Activated CD8-positive, alpha-beta memory T cell treated with anti-CD3 and anti-CD28 coated beads, Interleukin-2, amount 10 ng/mL, durations not matched to agents 7 days and 5 days (primary cell): ENCODE measurements around the gene EIF4H. TPM values are rescaled to one million over a fixed set of nuclear protein-coding genes. Genes with fewer than 3 reads are reported as not detected.
A peak's percentile ranks its signal among the peaks of the same experiment; 100 is the strongest.

Experiments
- ATAC-seq: fragments of 150-1000 bp; cut with Tn5 transposase; one replicate; pipeline ENCODE4 v1.10.0; 2021; ENCODE audit warnings: moderate library complexity
- CTCF ChIA-PET: fragments of 350-600 bp; sonication (Branson Sonifier 250); formaldehyde crosslinking; loops from one replicate; lab custom pipeline; 2021; ENCODE audit warnings: antibody characterized with exemption; lab: Charles Lee
- DNase-seq: peaks from one replicate; pipeline ENCODE4 v3.0.0-alpha.2; 2020
- H3K27ac Mint-ChIP-seq: one replicate; pipeline ENCODE4 v1.8.0; 2021; ENCODE audit warnings: mild to moderate bottlenecking, mixed read lengths
- H3K27me3 Mint-ChIP-seq: one replicate; pipeline ENCODE4 v1.8.0; 2021; ENCODE audit warnings: mixed read lengths
- H3K36me3 Mint-ChIP-seq: one replicate; pipeline ENCODE4 v1.8.0; 2021; ENCODE audit warnings: mild to moderate bottlenecking, mixed read lengths
- H3K4me1 Mint-ChIP-seq: one replicate; pipeline ENCODE4 v1.8.0; 2021; ENCODE audit warnings: mixed read lengths
- H3K4me3 Mint-ChIP-seq: one replicate; pipeline ENCODE4 v1.8.0; 2021; ENCODE audit warnings: mild to moderate bottlenecking, moderate library complexity, mixed read lengths
- H3K9me3 Mint-ChIP-seq: one replicate; pipeline ENCODE4 v1.8.0; 2022; ENCODE audit warnings: low read depth, mixed read lengths
- total RNA-seq, 2 experiments: library from RNA; stranded (reverse); gene quantifications; one replicate each; pipeline ENCODE4 v1.2.3, GENCODE V29; 2021

The EIF4H gene
- total RNA-seq, 2 experiments from 2014 or later: 278 to 322 TPM

DNA sequence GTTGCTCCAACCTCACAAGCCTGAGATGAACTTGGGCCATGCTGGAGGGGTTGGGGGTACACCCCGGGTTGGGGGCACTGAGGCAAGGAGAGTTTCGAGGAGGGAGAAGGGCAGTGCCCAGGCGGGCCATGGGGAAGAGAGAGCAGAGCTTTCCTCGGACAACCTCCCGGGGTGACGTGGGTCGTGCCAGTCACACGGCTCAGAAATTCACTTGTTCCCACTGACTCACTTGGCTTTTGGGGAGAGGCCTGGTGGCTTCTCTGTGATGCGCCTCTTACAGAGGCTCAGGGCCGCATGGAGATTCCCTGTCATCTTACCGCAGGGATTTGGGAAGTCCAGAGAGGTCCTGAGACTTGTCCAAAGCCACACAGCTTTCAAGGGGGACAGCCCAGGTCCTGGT, 38.5 kb downstream of the EIF4H start:
- DNase-seq (no peak), ATAC-seq (no peak)
- Mint-ChIP-seq H3K27ac (peak overlapping the region; percentile 29), H3K4me3 (no peak overlapping the region), H3K27me3 (no peaks in the 10 kb centered on the region), H3K36me3 (peaks cover 3% of the 10 kb centered on the region), H3K4me1 (peaks cover 42% of the 10 kb centered on the region), H3K9me3 (no peaks in the 10 kb centered on the region)
- CTCF ChIA-PET: interaction anchor here (0.8 to 1.2 kb wide), 2 partner anchors 10 to 19 kb away, joined by 3 read pairs; no protein-coding TSS in a partner anchor

DNA sequence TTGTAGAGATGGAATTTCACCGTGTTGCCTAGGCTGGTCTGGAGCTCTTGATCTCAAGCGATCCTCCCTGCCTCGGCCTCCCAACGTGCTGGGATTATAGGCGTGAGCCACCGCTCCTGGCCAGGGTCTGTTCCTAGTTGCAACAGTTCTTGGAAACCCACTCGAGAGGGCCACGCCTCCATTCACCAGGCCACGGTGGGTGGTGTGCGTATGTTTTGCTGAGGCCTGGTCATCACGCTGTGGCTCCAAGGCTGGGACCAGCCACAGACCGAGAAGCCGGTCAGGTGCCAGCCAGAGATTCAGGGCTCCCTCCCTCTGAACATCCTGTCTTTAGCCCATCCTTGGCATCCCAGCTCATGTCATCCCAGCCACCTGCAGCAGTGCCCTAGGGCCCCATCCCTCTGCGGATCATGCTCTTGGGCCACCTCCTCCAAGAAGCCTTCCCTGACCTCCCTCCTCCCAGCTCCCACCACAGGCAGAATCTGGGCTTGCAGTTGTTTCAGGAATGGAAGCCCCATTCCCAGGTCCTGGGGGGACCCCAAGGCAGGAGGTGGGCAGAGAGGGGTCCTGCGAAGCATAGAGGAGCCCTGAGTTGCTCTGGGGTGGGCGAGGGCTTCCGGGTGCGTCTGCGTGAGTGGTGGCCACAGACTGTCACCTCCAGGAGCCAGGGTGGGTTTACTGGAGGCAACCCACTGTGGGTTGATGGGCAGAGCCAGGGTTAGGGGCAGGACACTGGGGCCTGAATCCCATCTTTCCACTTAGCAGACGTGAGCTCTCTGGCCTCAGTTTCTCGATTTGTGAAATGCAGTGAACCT, 40.9 kb downstream of the EIF4H start:
- CTCF ChIA-PET: interaction anchor here (4.7 kb wide), 1 partner anchor 8 kb away, joined by 58 read pairs; no protein-coding TSS in a partner anchor
- Mint-ChIP-seq H3K27me3 (no peaks in the 10 kb centered on the region), H3K9me3 (no peaks in the 10 kb centered on the region), H3K4me1 (peaks cover 40% of the 10 kb centered on the region), H3K36me3 (peaks cover 8% of the 10 kb centered on the region), H3K4me3 (no peak overlapping the region), H3K27ac (peak overlapping the region; percentile 54)
- DNase-seq: no peak
- ATAC-seq: no peak

DNA sequence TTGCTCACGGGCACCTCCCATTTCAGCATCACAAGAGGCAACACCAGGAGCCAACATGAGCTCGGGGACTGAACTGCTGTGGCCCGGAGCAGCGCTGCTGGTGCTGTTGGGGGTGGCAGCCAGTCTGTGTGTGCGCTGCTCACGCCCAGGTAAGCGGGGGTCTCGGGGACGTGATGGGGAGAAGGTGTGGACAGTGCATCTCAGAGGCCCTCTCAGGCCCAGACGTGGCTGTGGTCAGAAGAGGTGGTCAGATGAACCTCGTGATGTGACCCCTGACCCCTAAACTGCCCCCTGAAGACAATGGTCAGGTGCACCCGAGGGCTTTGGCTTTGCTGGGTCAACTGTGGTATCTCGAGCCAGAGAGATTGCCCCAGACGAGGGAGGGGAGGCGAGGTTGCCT, 41.8 kb downstream of the EIF4H start:
- no peaks in the 10 kb centered on the region for H3K27me3 Mint-ChIP-seq
- CTCF ChIA-PET: interaction anchor here (4.7 kb wide), 1 partner anchor 9 kb away, joined by 58 read pairs; no protein-coding TSS in a partner anchor
- H3K4me1 Mint-ChIP-seq: peaks cover 37% of the 10 kb centered on the region
- H3K9me3 Mint-ChIP-seq: no peaks in the 10 kb centered on the region
- ATAC-seq (no peak), DNase-seq (no peak)
- H3K27ac Mint-ChIP-seq: no peak overlapping the region
- H3K36me3 Mint-ChIP-seq: peaks cover 8% of the 10 kb centered on the region
- H3K4me3 Mint-ChIP-seq: no peak overlapping the region

DNA sequence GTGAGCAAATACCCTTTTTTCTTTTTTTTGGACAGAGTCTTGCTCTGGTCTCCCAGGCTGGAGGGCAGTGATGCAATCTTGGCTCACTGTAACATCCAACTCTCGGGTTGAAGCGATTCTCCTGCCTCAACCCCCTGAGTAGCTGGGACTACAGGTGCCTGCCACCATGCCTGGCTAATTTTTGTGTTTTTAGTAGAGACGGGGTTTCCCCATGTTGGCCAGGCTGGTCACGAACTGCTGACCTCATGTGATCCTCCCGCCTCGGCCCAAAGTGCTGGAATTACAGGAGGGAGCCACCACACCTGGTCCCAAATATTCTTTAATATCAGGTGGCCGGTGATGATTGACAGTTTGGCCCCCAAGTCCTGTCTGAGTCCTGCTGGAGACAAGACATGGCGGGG, 42.2 kb downstream of the EIF4H start:
- peaks cover 35% of the 10 kb centered on the region for H3K4me1 Mint-ChIP-seq
- CTCF ChIA-PET: interaction anchor here (4.7 kb wide), 1 partner anchor 10 kb away, joined by 58 read pairs; no protein-coding TSS in a partner anchor
- peak overlapping the region; percentile 69 for H3K27ac Mint-ChIP-seq
- ATAC-seq (no peak), DNase-seq (no peak)
- no peaks in the 10 kb centered on the region for H3K9me3 Mint-ChIP-seq
- no peaks in the 10 kb centered on the region for H3K27me3 Mint-ChIP-seq
- no peak overlapping the region for H3K4me3 Mint-ChIP-seq
- peaks cover 8% of the 10 kb centered on the region for H3K36me3 Mint-ChIP-seq

DNA sequence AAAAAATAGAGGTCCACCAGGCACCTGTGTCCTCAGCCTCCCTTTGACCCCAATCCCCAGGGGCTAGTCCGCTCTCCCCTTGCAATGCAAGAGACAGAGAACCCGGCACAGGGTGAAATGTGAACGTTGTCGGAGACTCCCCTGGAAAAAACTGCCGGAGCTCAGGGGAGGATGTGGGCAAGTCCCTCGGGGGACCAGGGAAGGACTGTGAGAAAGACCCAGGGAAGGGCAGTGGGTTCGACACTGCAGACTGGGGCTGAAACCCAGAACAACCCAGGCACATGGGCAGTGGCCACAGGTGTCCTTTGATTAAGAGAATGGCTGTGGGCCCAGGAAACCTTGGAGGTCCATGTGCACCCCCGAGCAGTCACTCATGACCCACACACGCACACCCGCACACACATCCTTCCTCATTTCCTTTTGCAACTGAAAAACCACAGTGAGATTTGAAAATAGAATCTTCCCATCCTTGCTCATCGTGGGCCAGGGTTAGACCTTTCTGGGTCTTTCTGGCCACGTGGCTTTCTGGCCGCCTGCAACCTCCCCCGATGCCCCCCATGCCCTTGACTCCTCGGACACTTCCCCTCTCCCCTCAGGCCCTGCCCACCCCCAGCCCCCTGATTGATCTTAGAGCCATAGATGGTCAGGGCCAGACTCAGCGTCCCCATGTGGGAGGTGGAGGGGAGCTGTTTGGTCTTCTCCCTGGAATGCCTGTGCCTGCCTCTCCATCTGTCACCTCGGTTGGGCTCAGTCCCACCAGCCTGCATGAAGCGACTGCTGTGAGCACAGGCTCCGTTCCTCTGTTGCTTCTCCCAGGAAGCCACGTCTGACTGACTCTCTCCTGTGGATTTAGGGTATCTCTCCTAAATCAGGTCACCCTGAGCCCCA, 43.5 kb downstream of the EIF4H start:
- H3K27ac Mint-ChIP-seq: peak overlapping the region; percentile 82
- CTCF ChIA-PET: interaction anchor here (0.5 to 4.7 kb wide), 5 partner anchors 11 to 76 kb away, joined by 3 to 58 read pairs (median 3); no protein-coding TSS in a partner anchor
- H3K9me3 Mint-ChIP-seq: no peaks in the 10 kb centered on the region
- H3K4me1 Mint-ChIP-seq: peaks cover 29% of the 10 kb centered on the region
- H3K36me3 Mint-ChIP-seq: peaks cover 8% of the 10 kb centered on the region
- no peak overlapping the region for H3K4me3 Mint-ChIP-seq
- DNase-seq (peak; percentile 69), ATAC-seq (peak; percentile 65)
- H3K27me3 Mint-ChIP-seq: no peaks in the 10 kb centered on the region

DNA sequence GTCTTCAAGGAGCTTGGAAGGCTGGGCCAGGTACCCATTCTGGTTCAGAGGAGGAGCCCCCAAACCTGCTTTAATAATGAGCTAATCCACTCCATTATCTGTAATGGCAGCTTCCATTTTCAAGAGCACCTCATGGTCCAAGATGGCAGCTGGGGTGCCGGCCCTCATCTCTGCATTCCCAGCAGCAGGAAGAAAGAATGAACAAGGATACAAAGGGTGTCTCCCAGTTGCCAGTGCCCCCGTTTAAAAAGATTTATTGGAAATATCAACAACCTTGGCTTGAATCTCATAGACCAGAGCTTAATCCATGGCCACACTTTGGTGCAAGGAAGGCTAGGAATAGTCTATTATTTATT, 44.2 kb downstream of the EIF4H start:
- H3K4me1 Mint-ChIP-seq: peaks cover 29% of the 10 kb centered on the region
- CTCF ChIA-PET: interaction anchor here (0.5 to 4.7 kb wide), 4 partner anchors 11 to 76 kb away, joined by 3 to 58 read pairs (median 4); no protein-coding TSS in a partner anchor
- H3K9me3 Mint-ChIP-seq: no peaks in the 10 kb centered on the region
- no peak overlapping the region for H3K4me3 Mint-ChIP-seq
- no peak for DNase-seq
- H3K27ac Mint-ChIP-seq: peak overlapping the region; percentile 82
- ATAC-seq: no peak
- H3K27me3 Mint-ChIP-seq: no peaks in the 10 kb centered on the region
- H3K36me3 Mint-ChIP-seq: peaks cover 8% of the 10 kb centered on the region

DNA sequence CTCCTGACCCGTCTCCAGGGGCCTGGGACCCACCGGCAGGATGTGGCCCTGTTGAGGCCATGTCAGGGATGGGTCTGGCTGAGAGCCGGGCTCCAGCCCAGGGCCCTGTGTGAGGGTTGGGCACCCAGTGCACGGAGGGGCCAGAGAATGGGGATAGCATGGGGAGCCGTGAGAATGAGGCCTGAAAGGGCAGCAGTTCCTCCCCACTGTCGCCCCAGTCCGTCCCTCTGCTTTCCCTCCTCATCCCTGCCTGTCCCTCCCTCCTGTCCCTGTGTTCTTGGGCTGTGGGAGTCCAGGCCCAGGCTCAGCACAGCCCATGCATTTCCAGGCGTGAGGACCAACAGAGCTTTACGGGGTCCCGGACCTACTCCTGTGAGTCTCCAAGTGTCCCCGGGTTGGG, 45.3 kb downstream of the EIF4H start:
- no peak for DNase-seq
- Mint-ChIP-seq H3K27me3 (no peaks in the 10 kb centered on the region), H3K9me3 (no peaks in the 10 kb centered on the region), H3K4me1 (peaks cover 29% of the 10 kb centered on the region), H3K36me3 (peaks cover 8% of the 10 kb centered on the region), H3K27ac (no peak overlapping the region), H3K4me3 (no peak overlapping the region)
- ATAC-seq: no peak
- CTCF ChIA-PET: interaction anchor here (0.7 to 2.6 kb wide), 2 partner anchors 9 to 13 kb away, joined by 3 to 14 read pairs; no protein-coding TSS in a partner anchor

DNA sequence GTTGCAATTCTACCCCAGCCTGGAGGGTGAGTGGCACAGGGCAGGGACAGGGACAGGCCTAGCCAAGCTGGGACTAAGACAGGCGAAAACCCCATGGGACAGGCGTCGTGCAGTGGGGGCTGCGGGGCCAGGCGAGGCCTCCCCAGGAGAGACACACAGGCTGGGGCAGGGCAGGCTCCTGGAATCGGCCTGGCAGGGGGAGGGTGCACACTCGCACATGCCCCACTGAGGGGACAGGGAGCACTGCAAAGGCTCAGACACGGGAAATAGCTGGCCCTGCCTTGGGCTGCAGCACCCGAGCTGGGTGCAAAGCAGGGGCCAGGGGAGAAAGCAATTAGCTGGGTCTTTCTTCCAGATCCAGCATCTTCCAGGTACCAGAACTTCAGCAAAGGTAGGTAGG, 46.1 kb downstream of the EIF4H start:
- CTCF ChIA-PET: interaction anchor here (0.7 to 2.6 kb wide), 2 partner anchors 9 to 14 kb away, joined by 3 to 14 read pairs; no protein-coding TSS in a partner anchor
- no peaks in the 10 kb centered on the region for H3K9me3 Mint-ChIP-seq
- H3K27me3 Mint-ChIP-seq: no peaks in the 10 kb centered on the region
- H3K27ac Mint-ChIP-seq: no peak overlapping the region
- H3K36me3 Mint-ChIP-seq: peaks cover 8% of the 10 kb centered on the region
- no peak for ATAC-seq
- H3K4me3 Mint-ChIP-seq: no peak overlapping the region
- DNase-seq: no peak
- peaks cover 29% of the 10 kb centered on the region for H3K4me1 Mint-ChIP-seq

DNA sequence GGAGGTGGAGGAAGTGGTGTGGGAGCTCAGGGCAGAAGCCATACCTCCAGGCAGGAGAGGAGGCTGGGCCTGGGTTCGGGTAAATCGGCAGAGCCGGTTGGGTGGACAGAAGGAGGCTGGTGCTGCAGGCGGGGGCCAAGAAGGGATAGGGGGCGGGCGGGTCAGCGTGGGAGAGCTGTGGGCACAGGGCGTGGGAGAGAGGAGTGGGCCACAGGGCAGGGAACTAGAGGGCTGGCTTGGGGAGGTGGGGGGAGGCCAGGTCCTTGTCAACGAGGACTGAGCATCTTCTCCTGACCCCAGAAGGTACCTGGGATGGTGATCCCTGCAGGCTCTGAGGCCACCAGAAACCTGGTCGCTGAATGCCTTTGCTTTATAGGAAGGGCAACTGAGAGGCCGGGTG, 47.6 kb downstream of the EIF4H start:
- peaks cover 24% of the 10 kb centered on the region for H3K4me1 Mint-ChIP-seq
- CTCF ChIA-PET: interaction anchor here (2.2 to 2.6 kb wide), 2 partner anchors 15 to 179 kb away, joined by 6 to 14 read pairs; no protein-coding TSS in a partner anchor
- H3K4me3 Mint-ChIP-seq: no peak overlapping the region
- no peaks in the 10 kb centered on the region for H3K9me3 Mint-ChIP-seq
- H3K27me3 Mint-ChIP-seq: no peaks in the 10 kb centered on the region
- peaks cover 16% of the 10 kb centered on the region for H3K36me3 Mint-ChIP-seq
- no peak for ATAC-seq
- no peak for DNase-seq
- H3K27ac Mint-ChIP-seq: no peak overlapping the region

DNA sequence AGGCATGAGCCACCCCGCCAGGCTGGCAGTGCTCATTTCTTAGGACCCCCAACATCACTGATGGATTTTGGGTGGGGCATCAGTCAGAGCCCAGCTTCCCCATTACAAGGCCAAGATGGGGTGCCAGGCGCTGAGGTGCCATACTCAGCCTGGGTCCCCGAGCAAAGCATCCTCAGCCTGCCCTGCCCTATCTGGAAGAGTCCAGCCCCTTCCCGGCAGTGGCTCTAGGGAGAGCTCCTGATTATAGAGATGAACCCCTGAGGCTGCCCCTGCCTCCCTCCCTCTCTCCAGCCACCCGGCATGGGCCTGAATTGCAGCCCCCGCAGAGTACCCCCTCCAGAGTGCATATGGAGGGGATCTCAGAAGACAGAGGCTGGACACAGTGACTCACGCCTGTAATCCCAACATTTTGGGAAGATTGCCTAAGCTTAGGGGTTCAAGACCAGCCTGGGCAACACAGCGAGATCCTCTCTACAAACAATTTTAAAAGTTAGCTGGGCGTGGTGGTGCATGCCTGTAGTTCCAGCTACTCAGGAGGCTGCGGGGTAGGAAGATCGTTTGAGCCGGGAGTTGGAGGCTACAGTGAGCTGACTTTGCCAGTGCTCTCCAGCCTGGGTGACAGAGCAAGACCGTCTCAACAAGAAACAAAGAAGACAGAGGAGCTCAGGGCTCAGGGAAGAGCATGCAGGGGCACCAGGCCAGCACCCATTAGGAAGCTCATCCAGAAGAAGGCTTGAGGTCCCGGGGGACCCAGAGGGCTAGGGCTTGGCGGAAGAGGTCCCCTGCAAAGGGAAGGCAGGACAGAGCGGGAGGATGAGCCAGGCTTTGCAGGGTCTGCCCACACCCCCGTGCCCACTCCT, 48.9 kb downstream of the EIF4H start:
- no peaks in the 10 kb centered on the region for H3K27me3 Mint-ChIP-seq
- peaks cover 15% of the 10 kb centered on the region for H3K4me1 Mint-ChIP-seq
- ATAC-seq: peak; percentile 20
- CTCF ChIA-PET: interaction anchor here (0.6 to 2.2 kb wide), 2 partner anchors 16 to 178 kb away, joined by 3 to 6 read pairs; no protein-coding TSS in a partner anchor
- no peak for DNase-seq
- no peaks in the 10 kb centered on the region for H3K9me3 Mint-ChIP-seq
- peaks cover 16% of the 10 kb centered on the region for H3K36me3 Mint-ChIP-seq
- no peak overlapping the region for H3K27ac Mint-ChIP-seq
- H3K4me3 Mint-ChIP-seq: no peak overlapping the region

DNA sequence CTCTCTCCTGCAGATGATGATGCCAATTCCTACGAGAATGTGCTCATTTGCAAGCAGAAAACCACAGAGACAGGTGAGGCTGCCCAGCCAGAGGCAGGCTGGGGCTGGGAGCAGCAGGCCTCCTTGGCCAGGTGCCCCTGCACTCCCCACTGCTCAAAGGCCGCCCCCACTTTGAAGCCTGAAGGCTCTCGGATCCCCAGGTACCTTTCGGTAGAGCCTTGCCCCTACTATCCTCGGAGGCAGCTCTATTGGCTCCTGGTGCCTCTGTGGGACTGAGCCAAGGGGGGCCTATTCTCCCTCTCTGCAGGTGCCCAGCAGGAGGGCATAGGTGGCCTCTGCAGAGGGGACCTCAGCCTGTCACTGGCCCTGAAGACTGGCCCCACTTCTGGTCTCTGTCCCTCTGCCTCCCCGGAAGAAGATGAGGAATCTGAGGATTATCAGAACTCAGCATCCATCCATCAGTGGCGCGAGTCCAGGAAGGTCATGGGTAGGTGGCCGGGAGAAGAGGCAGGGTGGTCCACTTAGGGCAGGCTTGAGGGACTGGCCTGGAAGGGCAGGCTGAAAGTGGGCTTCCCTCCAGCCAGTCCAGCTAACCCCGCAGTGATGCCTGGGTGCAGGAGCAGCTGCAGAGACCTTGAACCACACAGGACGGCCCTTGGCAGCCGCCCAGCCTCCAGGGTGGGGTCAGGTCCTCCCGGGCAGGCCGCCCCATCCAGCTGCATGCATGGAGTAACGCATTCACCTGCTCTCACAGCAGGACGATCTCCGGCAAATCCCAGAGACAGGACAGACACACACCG, 49.8 kb downstream of the EIF4H start:
- no peak for DNase-seq
- no peaks in the 10 kb centered on the region for H3K9me3 Mint-ChIP-seq
- no peaks in the 10 kb centered on the region for H3K27me3 Mint-ChIP-seq
- peaks cover 17% of the 10 kb centered on the region for H3K36me3 Mint-ChIP-seq
- H3K27ac Mint-ChIP-seq: no peak overlapping the region
- ATAC-seq: no peak
- peaks cover 11% of the 10 kb centered on the region for H3K4me1 Mint-ChIP-seq
- H3K4me3 Mint-ChIP-seq: no peak overlapping the region
- CTCF ChIA-PET: interaction anchor here (2.2 kb wide), 1 partner anchor 177 kb away, joined by 6 read pairs; no protein-coding TSS in a partner anchor

DNA sequence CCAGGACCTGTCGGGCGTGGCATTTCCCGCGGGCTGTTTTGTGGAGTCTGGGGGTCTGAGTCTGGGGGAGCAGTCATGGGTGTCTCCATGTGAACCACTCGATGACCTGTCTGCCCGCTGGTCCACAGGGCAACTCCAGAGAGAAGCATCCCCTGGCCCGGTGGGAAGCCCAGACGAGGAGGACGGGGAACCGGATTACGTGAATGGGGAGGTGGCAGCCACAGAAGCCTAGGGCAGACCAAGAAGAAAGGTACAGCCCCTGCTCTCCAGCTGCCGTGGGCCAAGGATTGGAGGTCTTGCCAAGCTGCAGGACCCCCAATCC, 50.3 kb downstream of the EIF4H start:
- Mint-ChIP-seq H3K27me3 (no peaks in the 10 kb centered on the region), H3K27ac (no peak overlapping the region), H3K4me1 (peaks cover 15% of the 10 kb centered on the region), H3K4me3 (no peak overlapping the region), H3K9me3 (no peaks in the 10 kb centered on the region), H3K36me3 (peaks cover 22% of the 10 kb centered on the region)
- ATAC-seq (no peak), DNase-seq (no peak)
- CTCF ChIA-PET: no interaction called here
